GM12864 (cell line): ENCODE measurements around the gene GAN.

Experiments
- DNase-seq: peaks from one replicate; pipeline ENCODE4 v3.0.0-alpha.2; 2011; ENCODE audit warnings: low read depth
- H3K4me3 ChIP-seq: 2 replicates; pipeline ENCODE4 v1.5.1; 2011; ENCODE audit warnings: mild to moderate bottlenecking, low read depth, low read length, control low read depth
- TF ChIP-seq, protein P1 (sequence below): IDR thresholded peaks from 2 replicates; pipeline ENCODE4 v1.5.1; 2011; ENCODE audit warnings: low read depth, mild to moderate bottlenecking, moderate library complexity, low read length, control low read depth, inconsistent platforms; ENCODE audit errors: missing control alignments

GAN gene

DNA sequence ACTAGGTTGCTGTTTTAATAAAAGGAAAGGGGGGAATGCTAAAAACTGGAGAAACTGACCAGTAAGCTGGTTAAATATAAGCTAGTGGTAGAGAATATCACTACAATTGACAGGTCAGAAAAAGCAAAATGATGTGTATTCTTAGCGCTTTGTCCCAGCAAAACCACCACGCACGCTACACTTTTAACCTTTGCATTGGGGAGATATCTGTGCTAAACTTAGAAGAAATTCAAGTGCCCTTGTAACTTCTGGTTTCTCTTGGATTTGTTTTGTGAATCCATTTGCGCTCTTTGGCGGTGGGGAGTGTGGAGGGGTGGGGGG lies 1.4 kb downstream of the GAN start:
- TF ChIP-seq, protein P1, sequence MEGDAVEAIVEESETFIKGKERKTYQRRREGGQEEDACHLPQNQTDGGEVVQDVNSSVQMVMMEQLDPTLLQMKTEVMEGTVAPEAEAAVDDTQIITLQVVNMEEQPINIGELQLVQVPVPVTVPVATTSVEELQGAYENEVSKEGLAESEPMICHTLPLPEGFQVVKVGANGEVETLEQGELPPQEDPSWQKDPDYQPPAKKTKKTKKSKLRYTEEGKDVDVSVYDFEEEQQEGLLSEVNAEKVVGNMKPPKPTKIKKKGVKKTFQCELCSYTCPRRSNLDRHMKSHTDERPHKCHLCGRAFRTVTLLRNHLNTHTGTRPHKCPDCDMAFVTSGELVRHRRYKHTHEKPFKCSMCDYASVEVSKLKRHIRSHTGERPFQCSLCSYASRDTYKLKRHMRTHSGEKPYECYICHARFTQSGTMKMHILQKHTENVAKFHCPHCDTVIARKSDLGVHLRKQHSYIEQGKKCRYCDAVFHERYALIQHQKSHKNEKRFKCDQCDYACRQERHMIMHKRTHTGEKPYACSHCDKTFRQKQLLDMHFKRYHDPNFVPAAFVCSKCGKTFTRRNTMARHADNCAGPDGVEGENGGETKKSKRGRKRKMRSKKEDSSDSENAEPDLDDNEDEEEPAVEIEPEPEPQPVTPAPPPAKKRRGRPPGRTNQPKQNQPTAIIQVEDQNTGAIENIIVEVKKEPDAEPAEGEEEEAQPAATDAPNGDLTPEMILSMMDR: no peak
- peak overlapping the region; percentile 86; the same call in 1 of the 2 replicates for H3K4me3 ChIP-seq
- DNase-seq: no peak

- H3K4me3 ChIP-seq: no peak overlapping the region
- TF ChIP-seq, protein P1: no peak
- DNase-seq: no peak
Measured at GRCh38 chr16:81318711-81319110, 3.9 kb downstream of the GAN start.

DNA sequence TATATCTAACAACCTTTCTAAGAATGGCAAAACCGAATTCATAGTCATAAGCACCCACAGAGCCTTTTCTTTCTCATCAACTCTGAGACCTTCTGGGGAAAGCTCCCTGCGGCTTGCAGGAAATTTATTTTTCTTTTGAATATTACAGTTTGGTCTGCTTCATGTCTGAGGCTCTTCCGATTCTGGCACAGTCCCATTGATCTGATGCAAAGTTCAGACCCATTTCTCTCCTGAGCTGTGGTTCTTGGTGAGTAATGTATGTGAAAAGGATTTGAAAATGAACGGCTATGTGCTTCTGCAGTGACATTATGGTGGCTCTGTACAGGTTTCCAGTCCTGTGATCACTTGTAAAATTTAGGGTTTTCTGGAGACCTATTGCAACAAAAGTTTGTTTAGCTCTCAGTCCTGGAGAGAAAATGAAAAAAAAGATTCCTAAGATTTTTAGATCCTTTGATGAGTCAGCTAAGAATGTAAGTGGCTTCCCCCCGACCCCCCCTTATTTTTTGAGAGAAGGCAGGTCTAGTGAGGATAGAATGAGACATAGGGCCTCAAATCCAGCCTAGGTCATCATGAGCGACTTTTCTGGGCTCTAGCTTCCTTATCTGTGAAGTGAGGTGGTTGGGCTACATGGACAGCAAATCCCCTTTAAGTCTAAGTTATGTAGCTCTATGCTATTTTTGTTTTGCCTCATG lies 4.6 kb downstream of the GAN start:
- DNase-seq: no peak
- TF ChIP-seq, protein P1: no peak

GRCh38 chr16:81321039-81321438 lies 6.3 kb downstream of the GAN start:
- TF ChIP-seq, protein P1: no peak
- DNase-seq: no peak
- H3K4me3 ChIP-seq: no peak overlapping the region

More for the DNA sequence above, 4.6 kb downstream of the GAN start:
- no peak overlapping the region for H3K4me3 ChIP-seq

GRCh38 chr16:81321536-81321935 lies 6.8 kb downstream of the GAN start:
- TF ChIP-seq, protein P1: no peak
- no peak overlapping the region for H3K4me3 ChIP-seq

GRCh38 chr16:81324808-81325207 lies 10.0 kb downstream of the GAN start:
- H3K4me3 ChIP-seq: no peak overlapping the region
- TF ChIP-seq, protein P1: no peak
- no peak for DNase-seq

More at GRCh38 chr16:81321536-81321935, 6.8 kb downstream of the GAN start:
- DNase-seq: no peak

- no peak overlapping the region for H3K4me3 ChIP-seq
- no peak for DNase-seq
- TF ChIP-seq, protein P1: no peak
Measured at GRCh38 chr16:81327011-81327410, 12.2 kb downstream of the GAN start.
